ENCODE results near the gene IFRD2. TPM values are rescaled to one million over a fixed set of nuclear protein-coding genes. Genes with fewer than 3 reads are reported as not detected.

IFRD2 gene
- total and polyA plus RNA-seq, 9 of the 15 experiments (the other 6 are each of a cell fraction or from before 2014, with no cell fraction given), result 30.5 to 115 (median 52.8) TPM

GRCh38 chr3:50340448-50341329 lies 48.5 kb upstream of the IFRD2 start, which contains the start of gene RASSF1 (continued):
- TF ChIP-seq ZNF740 (CRISPR knock-in tag; IDR thresholded peaks at IDR 0.05) (peak; percentile 78), ZNF740 (tag; IDR thresholded peaks at IDR 0.05) (no peak), FOXO4 (CRISPR knock-in tag; IDR thresholded peaks at IDR 0.05) (no peak), ZNF766 (CRISPR knock-in tag; conservative IDR thresholded peaks at IDR 0.05) (no peak), RNF219 (CRISPR knock-in tag; IDR thresholded peaks at IDR 0.05) (no peak), ZNF449 (CRISPR knock-in tag; IDR thresholded peaks at IDR 0.05) (no peak), MYNN (IDR thresholded peaks at IDR 0.05) (no peak), MYNN (CRISPR knock-in tag; IDR thresholded peaks at IDR 0.05) (no peak), NR1H2 (CRISPR knock-in tag; IDR thresholded peaks at IDR 0.05) (no peak), BRD9 (IDR thresholded peaks at IDR 0.05; ENCODE audit: low read depth, partially characterized antibody) (no peak), NR2F6 (CRISPR knock-in tag; IDR thresholded peaks at IDR 0.05) (no peak), KDM2B (CRISPR knock-in tag; IDR thresholded peaks at IDR 0.05) (no peak), TEAD2 (tag; IDR thresholded peaks at IDR 0.05) (no peak), SMC3 (conservative IDR thresholded peaks at IDR 0.05; ENCODE audit: insufficient read depth, low read depth, low read length) (no peak), SAFB2 (IDR thresholded peaks at IDR 0.05; ENCODE audit: borderline replicate concordance, low read depth, low read length, severe bottlenecking) (no peak), ZNF764 (CRISPR knock-in tag; IDR thresholded peaks at IDR 0.05; ENCODE audit: low read depth) (no peak), XRCC4 (IDR thresholded peaks at IDR 0.05; ENCODE audit: extremely low read depth, insufficient read depth, insufficient read length) (no peak), ZNF699 (CRISPR knock-in tag; IDR thresholded peaks at IDR 0.05; ENCODE audit: insufficient replicate concordance) (no peak), ZFP1 (CRISPR knock-in tag; IDR thresholded peaks at IDR 0.05) (no peak), PKNOX1 (IDR thresholded peaks at IDR 0.05) (no peak), POU5F1 (IDR thresholded peaks at IDR 0.05; ENCODE audit: borderline replicate concordance, low read depth, low read length, partially characterized antibody) (no peak)
